Activated B cell treated with CpG ODN at 0.5 μM for 24 hours (primary cell): ENCODE data around the gene LAMA3. TPM values are rescaled to one million over a fixed set of nuclear protein-coding genes. Genes with fewer than 3 reads are reported as not detected.

ENCODE experiments used
- ATAC-seq: fragments of 200-7000 bp; cut with Tn5 transposase; one replicate; pipeline ENCODE4 v1.10.0; 2021; ENCODE audit warnings: low read depth, mild to moderate bottlenecking, moderate library complexity
- CTCF ChIA-PET: fragments of 350-600 bp; sonication (Branson Sonifier 250); formaldehyde crosslinking; loops from one replicate; lab custom pipeline; 2021; ENCODE audit warnings: antibody characterized with exemption; lab: Charles Lee
- POLR2A ChIA-PET: fragments of 350-600 bp; sonication (Branson Sonifier 250); formaldehyde crosslinking; loops from one replicate; lab custom pipeline; 2021; ENCODE audit warnings: antibody characterized with exemption; lab: Charles Lee
- DNase-seq: peaks from one replicate; pipeline ENCODE4 v3.0.0; 2022
- H3K27ac Mint-ChIP-seq: one replicate; pipeline ENCODE4 v1.8.0; 2020; ENCODE audit warnings: mixed read lengths
- H3K27me3 Mint-ChIP-seq: one replicate; pipeline ENCODE4 v1.8.0; 2021; ENCODE audit warnings: mixed read lengths
- H3K36me3 Mint-ChIP-seq: one replicate; pipeline ENCODE4 v1.8.0; 2021; ENCODE audit warnings: low read depth, mixed read lengths
- H3K4me1 Mint-ChIP-seq: one replicate; pipeline ENCODE4 v1.8.0; 2021; ENCODE audit warnings: mixed read lengths
- H3K4me3 Mint-ChIP-seq: one replicate; pipeline ENCODE4 v1.8.0; 2020; ENCODE audit warnings: mild to moderate bottlenecking, mixed read lengths
- H3K9me3 Mint-ChIP-seq: one replicate; pipeline ENCODE4 v1.8.0; 2020; ENCODE audit warnings: mixed read lengths
- intact Hi-C: fragments of 100-400 bp; cut with micrococcal nuclease; formaldehyde crosslinking; loops from one replicate; pipeline ENCODE4 v1.15.1; 2024
- total RNA-seq: library from RNA; stranded (reverse); gene quantifications from 2 replicates; pipeline ENCODE4 v1.2.3, GENCODE V29; 2022
- TF ChIP-seq, protein P1 (sequence below): fragments of 200-600 bp; IDR thresholded peaks from one replicate; pipeline ENCODE4 v1.8.0; 2022; ENCODE audit warnings: antibody characterized with exemption, mild to moderate bottlenecking

The LAMA3 gene
- total RNA-seq, 1 donor from 2014 or later, result not detected

DNA sequence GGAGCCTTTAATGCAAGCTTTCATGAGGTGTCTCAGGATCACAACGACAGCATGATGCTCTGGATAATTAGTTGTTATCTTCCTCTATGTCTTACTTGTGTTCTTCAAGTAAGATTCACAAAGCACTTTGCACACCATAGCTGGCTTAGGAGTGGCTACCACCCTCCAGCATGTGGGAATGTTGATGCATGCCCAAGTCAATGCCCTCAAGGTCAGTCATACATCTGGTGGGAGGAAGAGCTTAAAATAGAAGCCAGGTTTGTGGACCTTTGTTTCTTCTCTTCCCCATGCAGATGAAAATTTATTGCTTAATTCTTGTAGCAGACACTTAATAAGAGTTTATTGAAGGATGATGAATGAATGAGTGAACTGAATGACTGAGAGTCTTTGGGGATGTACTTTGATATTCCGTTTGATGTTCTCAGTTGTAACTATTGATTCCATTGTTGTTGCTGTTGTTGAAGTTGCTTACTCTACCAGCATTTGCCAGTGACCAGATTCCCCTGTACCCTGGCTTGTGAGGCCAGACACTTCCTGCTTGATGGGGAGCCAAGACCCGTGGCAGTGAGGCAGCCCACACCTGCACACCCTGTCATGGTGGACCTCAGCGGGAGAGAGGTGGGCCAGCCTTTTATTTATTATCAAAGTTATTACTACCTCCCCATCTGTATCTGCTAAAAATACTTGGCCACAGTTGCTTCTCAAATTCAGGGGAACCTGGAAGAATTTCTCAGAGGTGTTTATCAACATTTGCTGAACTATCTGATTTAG is 137.8 kb downstream of the LAMA3 start:
- H3K4me3 Mint-ChIP-seq, result no peak overlapping the region
- H3K4me1 Mint-ChIP-seq, result no peaks in the 10 kb centered on the region
- ChIA-PET POLR2A (no interaction called here), CTCF (interaction anchor here (1.2 kb wide), 1 partner anchor 92 kb away, joined by 4 read pairs; no protein-coding TSS in a partner anchor)
- intact Hi-C loops, result loop anchor here (5.0 kb wide), 2 partner anchors 185 to 290 kb away; partner anchors contain the start of gene TTC39C
- TF ChIP-seq, protein P1, sequence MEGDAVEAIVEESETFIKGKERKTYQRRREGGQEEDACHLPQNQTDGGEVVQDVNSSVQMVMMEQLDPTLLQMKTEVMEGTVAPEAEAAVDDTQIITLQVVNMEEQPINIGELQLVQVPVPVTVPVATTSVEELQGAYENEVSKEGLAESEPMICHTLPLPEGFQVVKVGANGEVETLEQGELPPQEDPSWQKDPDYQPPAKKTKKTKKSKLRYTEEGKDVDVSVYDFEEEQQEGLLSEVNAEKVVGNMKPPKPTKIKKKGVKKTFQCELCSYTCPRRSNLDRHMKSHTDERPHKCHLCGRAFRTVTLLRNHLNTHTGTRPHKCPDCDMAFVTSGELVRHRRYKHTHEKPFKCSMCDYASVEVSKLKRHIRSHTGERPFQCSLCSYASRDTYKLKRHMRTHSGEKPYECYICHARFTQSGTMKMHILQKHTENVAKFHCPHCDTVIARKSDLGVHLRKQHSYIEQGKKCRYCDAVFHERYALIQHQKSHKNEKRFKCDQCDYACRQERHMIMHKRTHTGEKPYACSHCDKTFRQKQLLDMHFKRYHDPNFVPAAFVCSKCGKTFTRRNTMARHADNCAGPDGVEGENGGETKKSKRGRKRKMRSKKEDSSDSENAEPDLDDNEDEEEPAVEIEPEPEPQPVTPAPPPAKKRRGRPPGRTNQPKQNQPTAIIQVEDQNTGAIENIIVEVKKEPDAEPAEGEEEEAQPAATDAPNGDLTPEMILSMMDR, result no peak
- DNase-seq (no peak), ATAC-seq (no peak)
- no peaks in the 10 kb centered on the region for H3K36me3 Mint-ChIP-seq
- no peak overlapping the region for H3K27ac Mint-ChIP-seq
- H3K9me3 Mint-ChIP-seq, result no peaks in the 10 kb centered on the region
- peaks cover 6% of the 10 kb centered on the region for H3K27me3 Mint-ChIP-seq

DNA sequence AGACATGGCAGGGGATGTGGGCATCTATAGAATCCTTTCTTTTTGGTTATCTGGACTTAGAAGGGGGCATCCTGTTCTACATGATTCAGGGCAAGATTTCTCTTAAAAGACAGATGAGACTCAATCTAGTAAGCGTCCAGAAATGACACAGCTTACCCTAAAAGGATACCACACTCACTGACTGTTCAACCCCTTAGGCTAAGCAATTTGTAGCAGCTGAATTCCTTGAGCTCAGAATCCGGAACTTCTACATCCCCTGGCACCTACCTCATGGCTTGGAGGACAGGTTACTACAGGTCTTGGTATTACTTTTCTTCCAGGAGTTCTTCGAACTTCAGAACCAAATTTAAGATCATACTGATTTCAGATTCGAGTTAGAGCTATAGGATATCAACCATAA is 138.4 kb downstream of the LAMA3 start:
- H3K36me3 Mint-ChIP-seq, result no peaks in the 10 kb centered on the region
- no peak overlapping the region for H3K4me3 Mint-ChIP-seq
- ChIA-PET POLR2A (no interaction called here), CTCF (interaction anchor here (1.2 kb wide), 1 partner anchor 91 kb away, joined by 4 read pairs; no protein-coding TSS in a partner anchor)
- H3K4me1 Mint-ChIP-seq, result no peaks in the 10 kb centered on the region
- ATAC-seq (no peak), DNase-seq (no peak)
- intact Hi-C loops, result loop anchor here (5.0 kb wide), 2 partner anchors 185 to 290 kb away; partner anchors contain the start of gene TTC39C
- H3K9me3 Mint-ChIP-seq, result no peaks in the 10 kb centered on the region
- H3K27ac Mint-ChIP-seq, result no peak overlapping the region
- TF ChIP-seq, protein P1, result no peak
- H3K27me3 Mint-ChIP-seq, result peaks cover 3% of the 10 kb centered on the region

DNA sequence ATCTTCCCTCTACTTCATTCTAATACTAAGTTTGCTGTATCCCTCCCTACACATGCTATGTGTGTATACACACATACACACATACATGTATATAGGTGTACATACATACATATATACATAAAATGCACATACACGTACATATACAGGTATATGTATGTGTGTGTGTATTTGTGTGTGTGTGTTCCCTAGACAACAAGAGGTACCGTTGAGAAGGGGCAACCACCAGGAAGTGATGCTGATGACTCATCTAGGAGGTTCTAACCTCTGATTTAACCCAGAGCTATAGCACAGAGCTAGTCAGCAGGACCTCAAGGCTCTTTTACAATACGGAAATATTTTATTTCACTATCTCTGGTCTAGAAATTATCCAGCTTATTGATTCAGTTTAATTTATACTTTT is 139.2 kb downstream of the LAMA3 start:
- DNase-seq, result no peak
- no peaks in the 10 kb centered on the region for H3K9me3 Mint-ChIP-seq
- TF ChIP-seq, protein P1, result no peak

DNA sequence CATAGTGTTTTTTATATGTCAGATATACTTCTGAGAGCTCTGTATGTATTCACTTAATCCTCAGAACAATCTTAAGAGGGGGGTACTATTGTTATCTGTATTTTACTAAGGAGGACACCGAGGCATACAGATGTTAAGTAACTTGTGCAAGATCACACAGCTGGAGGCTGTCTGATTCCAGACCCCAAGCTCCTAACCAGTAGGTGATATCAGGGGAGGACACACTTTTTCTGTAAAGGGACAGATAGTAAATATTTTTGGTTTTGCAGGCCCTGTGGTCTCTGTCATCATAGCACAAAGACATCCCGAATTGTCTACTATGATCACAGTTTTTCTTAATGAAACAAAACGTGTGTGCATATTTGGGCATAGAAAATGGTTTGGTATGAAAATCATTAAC is 143.7 kb downstream of the LAMA3 start:
- TF ChIP-seq, protein P1, result no peak
- Mint-ChIP-seq H3K36me3 (no peaks in the 10 kb centered on the region), H3K4me3 (no peak overlapping the region), H3K4me1 (peaks cover 7% of the 10 kb centered on the region), H3K9me3 (no peaks in the 10 kb centered on the region), H3K27ac (no peak overlapping the region), H3K27me3 (no peaks in the 10 kb centered on the region)
- intact Hi-C loops, result no loop called here
- ATAC-seq, result no peak
- ChIA-PET CTCF (no interaction called here), POLR2A (no interaction called here)
- DNase-seq, result no peak

More for the DNA sequence above, 139.2 kb downstream of the LAMA3 start:
- Mint-ChIP-seq H3K4me3 (no peak overlapping the region), H3K27me3 (peaks cover under 1% of the 10 kb centered on the region), H3K36me3 (no peaks in the 10 kb centered on the region), H3K4me1 (no peaks in the 10 kb centered on the region), H3K27ac (no peak overlapping the region)
- ATAC-seq, result peak; percentile 95
- intact Hi-C loops, result loop anchor here (5.0 kb wide), 2 partner anchors 184 to 289 kb away; partner anchors contain the start of gene TTC39C
- CTCF ChIA-PET, result interaction anchor here (1.2 to 1.6 kb wide), 2 partner anchors 10 to 90 kb away, joined by 4 to 6 read pairs; no protein-coding TSS in a partner anchor
- POLR2A ChIA-PET, result no interaction called here

DNA sequence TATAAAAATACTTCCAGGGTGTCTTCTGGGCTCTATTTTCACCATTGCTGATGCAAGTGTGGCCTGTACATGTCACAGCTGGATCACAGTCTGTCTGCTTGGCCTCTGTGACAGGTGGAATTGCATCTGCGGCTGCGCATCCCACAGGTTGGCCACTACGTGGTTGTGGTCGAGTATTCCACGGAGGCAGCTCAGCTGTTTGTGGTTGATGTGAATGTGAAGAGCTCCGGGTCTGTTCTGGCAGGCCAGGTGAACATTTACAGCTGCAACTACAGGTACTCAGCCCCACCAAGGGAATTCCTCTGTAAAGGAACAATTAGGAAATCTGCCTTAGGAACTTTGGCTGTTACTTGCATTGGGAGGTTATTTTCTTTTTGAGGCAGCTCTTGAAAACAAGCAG is 144.5 kb downstream of the LAMA3 start:
- Mint-ChIP-seq H3K27me3 (no peaks in the 10 kb centered on the region), H3K4me1 (peaks cover 13% of the 10 kb centered on the region), H3K9me3 (no peaks in the 10 kb centered on the region), H3K4me3 (no peak overlapping the region), H3K27ac (no peak overlapping the region), H3K36me3 (no peaks in the 10 kb centered on the region)
- ATAC-seq (no peak), DNase-seq (no peak)
- CTCF ChIA-PET, result no interaction called here
- POLR2A ChIA-PET, result no interaction called here
- intact Hi-C loops, result no loop called here
- TF ChIP-seq, protein P1, result no peak
